Right renal pelvis (tissue), 4 donors: Measurements from ENCODE around the gene ZNF367. TPM values are rescaled to one million over a fixed set of nuclear protein-coding genes. Genes with fewer than 3 reads are reported as not detected.

Source experiments
- DNase-seq, 4 donors: peaks; one replicate each; pipeline ENCODE4 v3.0.0-alpha.2; 2013; ENCODE audit warnings: low read depth in 4 of 4, low spot score in 3 of 4, missing footprints in 1 of 4
- polyA plus RNA-seq, 4 donors: library from polyadenylated mRNA; unstranded; fragments of 120-200 nt; gene quantifications; one replicate each; pipeline ENCODE4 v1.2.1, GENCODE V29; 2013; ENCODE audit not compliant: insufficient read length in 4 of 4

ZNF367 gene
- polyA plus RNA-seq, 4 donors, result 10.0 to 12.0 (median 10.2) TPM

DNA sequence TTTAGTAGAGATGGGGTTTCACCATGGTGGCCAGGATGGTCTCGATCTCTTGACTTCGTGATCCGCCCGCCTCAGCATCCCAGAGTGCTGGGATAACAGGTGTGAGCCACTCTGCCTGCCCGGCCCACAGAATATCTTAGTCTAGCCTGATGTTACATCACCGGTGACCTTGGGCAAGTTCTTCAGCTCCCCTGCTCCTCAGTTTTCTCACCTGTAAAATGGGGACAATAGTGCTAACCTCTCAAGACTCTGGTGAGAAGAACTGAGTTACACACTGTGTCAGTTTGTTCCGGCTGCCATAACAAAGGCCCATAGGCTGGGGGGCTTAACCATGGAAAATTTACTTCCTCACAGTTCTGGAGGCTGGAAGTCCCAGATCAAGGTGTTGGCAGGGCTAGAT is 19.3 kb upstream of the ZNF367 start:
- no peak for DNase-seq

DNA sequence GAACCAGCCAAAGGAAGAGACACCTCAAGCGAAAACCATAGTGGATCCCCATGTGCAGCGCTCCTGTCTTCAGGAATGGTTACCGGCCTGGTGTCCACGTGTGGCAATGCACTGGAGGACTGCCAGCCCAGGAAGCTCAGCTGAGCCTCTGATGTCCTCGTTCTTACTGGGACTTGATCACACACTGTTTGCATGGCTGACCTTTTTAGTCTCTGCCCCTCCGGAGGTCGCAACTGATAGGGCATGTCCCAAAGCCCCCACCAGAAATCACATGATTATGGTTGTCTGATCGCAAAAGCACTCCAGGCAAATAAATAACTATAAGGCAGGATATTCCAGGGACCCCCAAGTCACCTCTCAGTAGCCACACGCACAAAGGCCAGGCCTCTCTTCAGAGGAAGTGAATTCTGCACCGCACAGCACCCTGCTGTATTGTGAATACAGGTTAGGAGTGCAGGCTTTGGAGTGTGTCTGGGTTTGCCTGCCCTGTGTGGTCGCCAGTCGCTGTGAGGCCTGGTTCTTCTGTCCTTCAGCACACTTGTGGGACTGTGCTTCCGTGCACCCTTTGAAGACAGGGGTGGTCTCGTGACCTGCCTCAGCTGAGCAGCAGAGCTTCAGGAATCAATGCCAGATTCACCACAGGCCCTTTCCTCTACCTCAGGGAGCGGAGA is 18.4 kb upstream of the ZNF367 start:
- no peak for DNase-seq

DNA sequence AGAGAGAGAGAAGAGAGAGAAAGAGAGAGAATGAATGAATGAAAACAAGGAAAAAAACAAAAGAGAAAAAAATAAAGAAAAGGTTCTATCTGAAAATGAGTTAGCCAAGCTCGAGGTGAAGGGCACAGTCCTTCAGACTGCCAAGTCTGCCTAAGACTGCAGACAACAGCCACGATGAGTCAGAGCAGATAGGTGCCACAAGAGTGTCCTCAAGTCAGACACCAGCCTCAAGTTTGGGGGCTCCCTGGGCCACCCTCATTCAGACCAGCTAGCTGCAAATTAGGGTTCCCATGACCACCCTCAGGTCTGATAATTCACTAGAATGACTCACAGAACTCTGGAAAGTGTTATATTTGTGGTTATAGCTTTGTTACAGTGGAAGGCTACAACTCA is 17.9 kb upstream of the ZNF367 start:
- no peak for DNase-seq

DNA sequence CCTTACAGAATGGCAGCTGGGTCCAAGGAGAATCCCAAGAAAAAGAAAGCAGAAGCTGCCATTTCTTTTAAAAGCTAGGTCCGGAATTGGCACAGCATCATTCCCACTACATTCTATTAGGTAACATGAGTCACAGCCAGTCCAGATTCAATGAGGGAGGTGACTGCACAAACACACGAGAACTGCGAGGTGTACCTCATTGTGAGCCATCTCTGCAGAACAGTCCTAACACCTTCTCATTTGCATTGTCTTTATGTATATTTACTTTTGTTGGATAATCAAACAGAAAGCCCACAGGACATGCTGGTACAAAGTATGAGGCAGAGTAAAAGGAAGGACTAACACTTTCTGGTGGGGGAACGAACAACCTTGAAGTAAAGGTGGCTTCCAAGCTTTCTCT is 17.2 kb upstream of the ZNF367 start:
- DNase-seq, result no peak

DNA sequence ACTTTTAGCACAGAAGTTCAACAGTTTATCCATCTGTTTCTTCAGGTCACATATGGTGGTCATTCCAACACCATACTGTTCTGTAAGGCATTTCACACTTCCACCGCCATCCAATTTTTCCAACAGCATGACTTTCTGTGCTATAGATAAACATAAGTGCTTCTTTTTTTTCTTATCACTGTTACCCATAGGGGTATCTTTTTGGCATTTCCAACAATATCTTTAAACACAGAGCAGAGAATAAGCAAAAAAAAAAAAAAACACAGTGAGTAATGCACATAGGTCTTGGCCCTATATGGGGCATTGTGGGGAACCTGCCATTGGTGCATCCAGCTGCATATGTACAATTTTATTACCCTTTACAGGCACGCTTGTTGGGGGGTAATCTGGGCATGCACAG is 12.2 kb upstream of the ZNF367 start:
- DNase-seq, result no peak

DNA sequence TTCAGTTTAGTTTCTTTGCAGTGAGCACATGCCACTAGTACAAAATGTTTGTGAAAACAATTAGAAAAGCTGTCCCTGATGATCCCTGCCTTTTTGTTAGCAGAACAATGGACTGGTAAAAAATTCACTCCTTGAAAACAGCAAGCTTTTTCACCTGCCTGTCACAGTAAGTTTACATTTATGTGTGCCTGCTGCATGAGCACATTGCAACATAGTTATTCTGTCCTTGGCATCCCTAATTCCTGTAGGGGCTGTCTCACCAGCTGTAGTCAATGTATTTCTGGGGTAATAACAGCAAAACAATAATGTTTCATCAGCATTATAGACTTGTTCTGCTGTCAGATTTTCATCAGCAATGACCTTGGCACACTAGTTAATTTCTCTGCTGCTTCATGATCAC is 11.6 kb upstream of the ZNF367 start:
- DNase-seq, result no peak

DNA sequence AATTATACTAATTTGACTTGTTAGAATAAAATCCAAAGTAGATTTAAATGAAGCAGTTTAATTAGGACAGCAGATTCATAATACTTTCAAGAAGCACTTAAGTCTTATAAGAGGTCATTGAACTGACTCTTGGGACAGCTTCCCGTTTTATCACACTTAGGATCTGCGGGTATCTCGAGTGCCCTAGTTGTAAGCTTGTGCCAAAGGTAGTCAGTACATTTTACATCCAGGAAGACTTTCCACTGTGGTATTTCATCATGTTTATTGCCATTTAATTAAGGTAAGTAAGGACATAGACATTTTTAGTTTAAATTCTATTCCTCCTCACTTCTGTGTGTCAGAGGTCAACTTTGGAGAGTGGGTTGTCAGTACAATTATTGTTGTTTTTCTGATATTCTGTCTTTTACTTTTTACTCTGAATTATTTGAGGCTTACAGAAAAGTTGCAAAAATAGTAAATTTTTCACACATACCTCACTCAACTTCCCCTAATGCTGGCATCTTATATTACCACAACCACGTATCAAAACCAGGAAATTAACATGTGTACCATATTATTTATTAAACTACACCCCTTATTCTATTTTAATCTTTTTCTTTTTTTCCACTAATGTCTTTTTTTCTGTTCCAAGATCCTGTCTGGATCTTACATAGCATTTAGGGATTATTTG is 7.5 kb upstream of the ZNF367 start:
- DNase-seq, result no peak

DNA sequence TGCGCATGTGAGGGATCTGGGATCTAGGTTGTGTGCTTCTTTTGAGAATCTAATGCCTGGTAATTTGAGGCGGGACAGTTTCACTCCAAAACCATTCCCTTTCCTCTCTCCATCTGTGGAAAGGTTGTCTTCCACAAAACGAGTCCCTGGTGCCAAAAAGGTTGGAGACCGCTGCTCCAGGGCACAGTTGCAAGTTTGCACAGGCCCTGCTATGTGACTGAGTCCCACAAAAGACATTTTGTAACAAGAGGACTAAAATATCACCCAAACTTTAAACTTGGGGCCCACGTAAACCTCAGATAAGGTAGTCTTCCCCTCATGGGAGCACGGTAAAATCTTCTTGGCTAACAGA is 5.8 kb upstream of the ZNF367 start:
- DNase-seq, result no peak

DNA sequence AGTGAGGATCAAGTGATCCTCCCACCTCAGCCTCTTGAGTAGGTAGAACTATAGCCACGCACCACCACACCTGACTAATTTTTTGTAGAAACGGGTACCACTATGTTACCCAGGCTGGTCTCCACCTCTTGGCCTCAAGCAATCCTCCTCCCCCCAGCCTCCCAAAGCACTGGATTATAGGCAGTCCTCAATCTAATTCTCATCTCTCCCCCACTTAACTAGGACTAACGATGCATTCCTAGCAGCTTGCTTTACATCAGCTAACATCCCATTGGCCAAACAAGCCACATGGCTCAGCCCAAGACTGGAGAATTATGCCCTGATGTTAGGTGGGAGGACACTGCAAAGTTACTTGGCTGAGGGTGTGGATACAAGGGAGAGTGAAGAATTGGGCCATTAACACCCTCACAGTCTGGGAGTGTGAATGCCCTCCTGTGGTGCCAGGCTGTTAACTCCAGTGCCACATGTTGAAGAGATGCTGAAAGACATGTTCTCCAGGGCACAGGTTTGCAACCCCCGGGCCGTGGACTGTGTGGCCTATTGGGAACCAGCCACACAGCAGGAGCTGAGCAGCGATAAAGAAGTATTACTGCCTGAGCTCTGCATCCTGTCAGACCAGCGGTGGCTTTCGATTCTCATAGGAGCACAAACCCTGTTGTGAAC is 5.3 kb upstream of the ZNF367 start:
- no peak for DNase-seq

DNA sequence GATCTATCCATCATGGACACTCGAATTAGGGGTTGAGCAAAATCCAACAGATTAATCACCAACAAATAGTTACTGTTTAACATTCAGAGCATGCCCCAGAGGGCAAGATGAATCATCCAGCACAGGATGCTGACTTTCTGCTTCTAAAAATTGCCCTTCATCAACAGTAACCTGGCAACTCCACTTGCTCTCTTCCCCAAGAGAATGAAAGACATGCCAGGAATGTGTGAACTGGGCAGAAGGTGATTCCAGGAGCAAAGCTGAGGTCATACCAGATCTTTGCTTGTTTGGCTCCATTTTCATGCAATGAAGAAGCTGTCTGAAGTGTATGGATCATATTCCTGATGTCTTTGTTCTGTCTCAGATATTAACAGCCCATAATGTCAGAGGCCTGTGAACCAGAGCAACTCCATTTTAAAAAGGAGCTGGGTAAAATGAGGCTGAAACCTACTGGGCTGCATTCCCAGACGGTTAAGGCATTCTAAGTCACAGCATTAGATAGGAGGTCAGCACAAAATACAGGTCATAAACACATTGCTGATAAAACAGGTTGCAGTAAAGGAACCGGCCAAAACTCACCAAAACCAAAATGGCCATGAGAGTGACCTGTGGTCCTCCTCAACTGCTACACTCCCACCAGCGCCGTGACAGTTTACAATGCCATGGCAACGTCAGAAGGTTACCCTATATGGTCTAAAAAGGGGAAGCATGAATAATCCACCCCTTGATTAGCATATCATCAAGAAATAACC is 2.5 kb upstream of the ZNF367 start:
- peak in 1 of 4 donors; percentile 44 for DNase-seq

DNA sequence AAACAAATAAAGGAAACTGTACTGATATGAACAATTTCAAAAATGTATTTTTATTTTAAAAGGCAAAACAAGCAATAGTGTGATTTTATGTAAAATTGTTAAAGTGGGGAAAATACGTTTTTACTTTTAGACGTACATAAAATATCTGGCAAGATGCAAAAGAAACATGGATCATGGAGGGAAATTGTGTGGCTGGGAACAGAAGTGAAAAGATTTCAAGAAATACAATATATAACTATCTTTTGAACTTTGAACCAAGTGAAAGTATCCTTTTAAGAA is 1.5 kb upstream of the ZNF367 start:
- DNase-seq, result no peak

DNA sequence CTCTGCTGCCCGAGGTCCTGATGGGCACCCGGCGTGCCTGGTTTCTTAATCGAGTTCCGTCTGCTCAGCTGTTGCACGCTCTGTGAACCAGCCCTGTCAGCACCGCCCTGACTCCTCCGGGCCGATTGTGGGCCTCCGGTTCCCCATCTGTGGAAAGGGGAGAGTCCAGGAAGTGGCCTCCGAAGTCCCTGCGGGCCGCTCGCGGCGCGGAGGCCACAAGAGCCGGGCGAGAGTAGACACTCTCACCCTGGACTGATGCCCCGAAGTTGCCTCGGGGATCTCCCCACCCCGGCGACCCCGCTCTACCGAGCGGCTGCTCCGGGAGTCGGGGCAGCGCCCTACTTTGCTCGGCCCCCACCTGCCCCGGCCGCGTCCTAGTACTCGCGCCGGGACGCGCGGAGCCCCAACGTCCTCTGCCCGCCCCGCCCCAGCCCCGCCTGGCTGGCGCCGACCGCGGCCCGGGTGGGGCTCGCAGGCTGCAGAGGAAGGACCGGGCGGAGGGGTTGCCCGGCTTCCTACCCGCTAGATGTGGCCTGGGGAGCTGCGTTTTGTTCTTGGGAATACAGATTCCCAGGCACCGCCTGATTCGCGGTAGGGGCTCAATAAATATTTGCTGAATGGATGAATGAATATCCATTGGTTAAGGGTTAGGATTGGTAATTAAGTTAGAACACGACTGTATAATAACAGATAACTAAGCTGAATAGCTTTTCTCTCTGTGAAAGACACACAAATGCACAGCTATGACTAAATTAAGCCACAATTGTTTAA is 935 bp upstream of the ZNF367 start:
- peak in 2 of 4 donors; percentile 33 to 65 for DNase-seq

DNA sequence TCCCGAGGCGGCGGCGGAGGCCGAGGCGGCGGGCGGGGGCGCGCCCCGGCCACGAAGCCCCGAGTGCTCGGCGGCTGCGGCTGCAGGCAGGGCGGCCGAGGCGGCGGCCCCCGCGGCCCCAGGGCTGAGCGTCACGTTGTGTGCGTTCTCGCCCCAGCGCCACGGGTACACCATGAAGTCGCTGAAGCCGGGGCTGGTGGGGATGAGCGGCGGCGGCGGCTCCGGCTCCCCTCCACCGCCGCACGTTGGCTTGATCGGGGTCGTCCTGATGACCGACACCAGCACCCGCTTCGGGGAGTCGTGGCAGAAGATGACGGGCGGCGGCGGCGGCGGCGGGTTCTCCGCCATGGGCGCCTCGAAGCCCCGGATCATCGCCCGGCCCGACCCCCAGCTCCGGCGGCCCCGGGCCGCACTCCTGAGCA is 498 bp downstream of the ZNF367 start:
- DNase-seq, result no peak

DNA sequence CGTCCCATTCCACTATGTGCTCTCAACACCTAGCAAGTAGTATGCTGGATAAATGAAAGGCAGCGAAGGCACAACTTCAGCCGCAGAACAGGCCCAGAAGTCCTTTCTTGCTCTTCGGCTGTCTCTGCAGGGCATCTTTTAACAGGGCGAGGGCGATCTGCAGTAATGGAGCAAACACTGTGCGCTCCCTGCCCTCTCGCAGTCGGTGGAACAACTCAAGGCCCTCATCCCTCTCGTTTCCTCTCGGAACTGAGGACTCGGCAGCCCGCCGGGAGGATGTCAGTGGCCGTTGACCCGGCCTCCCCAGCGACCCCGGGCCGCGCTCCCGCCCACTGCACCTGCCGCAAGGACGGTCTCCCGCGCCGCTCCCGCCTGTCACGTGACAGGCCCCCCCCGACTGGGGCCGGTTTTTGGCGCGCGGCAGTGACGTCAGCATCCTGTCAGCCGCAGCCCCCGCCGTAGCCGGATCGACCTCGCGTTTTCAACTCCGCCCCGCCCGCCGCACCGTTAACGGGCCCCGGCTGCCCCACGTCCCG is 1.1 kb downstream of the ZNF367 start:
- DNase-seq, result peak; percentile 67 to 75 (median 72)

DNA sequence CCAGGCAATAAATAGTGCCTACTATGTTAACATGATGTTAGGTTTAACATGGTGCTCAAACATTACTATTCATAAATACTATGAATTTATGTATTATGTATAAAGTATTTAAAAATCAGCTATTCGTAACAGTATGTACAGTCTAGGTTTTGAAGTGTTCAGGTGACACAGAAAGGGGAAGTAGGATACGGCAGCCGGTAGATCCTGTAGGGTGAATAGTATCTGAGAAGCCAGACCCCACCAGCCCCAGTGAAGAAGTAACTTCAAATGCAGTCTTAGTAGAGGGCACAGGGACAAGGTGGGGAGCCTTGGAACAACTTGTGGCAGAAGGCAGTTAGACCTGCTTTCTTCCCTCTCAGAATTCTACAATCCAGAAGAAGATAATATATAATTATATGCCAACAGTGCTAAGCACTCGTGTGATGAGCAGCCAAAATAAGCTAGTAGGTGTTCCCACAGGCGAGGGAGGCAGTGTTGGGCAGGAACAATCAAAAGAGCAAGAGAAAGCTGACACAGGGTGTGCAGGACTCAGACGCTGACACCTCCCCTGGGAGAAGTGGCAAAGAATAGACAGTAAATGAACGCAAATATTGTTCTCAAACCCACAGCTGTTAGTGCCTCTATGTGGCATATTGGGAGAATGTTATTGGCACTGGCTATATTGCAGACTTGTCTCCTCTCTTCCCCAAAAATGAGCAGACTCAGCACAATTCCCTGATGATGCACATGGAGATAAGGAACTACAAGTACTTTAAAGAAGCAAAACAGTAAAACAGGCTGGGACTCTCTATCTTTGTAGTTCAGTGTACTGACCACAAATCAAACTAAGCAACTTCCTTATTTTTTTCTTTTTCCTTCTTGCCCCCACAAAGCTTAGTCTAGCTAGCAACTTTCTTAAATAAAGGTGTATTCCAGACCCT is 4.6 kb downstream of the ZNF367 start:
- no peak for DNase-seq

DNA sequence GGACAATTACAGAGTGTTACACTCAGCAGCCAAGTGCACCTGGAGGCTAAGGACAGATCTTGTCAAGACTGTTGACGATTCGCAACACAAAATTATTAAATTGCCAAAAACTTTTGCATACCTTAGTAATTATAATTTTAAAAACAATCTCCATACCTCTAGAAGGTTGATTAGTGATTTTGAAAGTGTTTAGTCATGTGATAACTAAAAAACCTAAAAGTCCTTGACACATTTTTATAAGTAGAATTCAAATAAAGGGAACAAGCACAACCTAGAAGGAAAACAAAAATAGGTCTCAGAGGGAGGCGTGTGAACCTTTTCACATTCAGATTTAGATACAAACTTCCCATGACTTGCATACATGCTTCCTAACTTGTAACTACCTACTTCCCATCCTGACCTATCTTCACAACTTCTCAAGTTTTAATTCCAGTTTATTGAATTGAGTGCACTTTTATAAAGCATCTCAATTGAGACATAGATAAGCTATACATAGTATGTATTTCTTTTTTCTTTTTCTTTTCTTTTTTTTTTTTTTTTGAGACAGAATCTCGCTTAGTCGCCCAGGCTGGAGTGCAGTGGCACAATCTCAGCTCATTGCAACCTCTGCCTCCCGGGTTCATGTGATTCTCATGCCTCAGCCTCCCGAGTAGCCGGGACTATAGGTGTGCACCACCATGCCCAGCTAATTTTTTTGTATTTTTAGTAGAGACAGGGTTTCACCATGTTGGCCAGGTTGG is 5.8 kb downstream of the ZNF367 start:
- no peak for DNase-seq

DNA sequence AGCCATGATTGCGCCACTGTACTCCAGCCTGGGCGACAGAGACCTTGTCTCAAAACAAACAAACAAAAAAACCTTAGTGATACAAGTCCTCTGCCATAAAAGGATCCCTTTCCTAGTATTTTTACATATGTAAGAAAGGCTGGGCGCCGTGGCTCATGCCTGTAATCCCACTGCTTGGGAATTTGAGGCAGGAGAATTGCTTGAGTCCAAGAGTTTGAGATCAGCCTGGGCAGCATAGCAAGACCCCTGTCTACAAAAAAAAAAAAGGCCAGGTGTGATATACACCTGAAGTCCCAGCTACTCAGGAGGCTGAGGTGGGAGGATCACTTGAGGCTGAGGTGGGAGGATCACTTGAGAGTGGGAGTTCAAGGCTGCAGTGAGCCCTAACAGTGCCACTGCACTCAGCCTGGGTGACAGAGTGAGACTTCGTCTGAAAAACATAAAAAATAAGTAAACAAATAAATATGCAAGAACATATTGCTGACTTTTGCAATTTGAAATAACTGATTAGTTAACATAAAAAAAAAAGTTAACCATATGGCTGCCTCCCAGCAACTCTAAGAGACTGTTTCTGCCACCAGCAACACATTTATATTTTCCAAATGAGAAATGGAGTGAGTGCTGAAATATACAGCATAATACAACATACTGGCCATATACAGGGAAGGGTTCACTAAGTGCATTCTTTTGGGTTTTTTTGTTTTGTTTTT is 6.9 kb downstream of the ZNF367 start:
- DNase-seq, result no peak
